H1 (cell line): Measurements from ENCODE around the gene SERPINB6. TPM values are rescaled to one million over a fixed set of nuclear protein-coding genes. Genes with fewer than 3 reads are reported as not detected.

Experiments
- CTCF ChIA-PET: fragments of 300-600 bp; sonication (Branson Sonifier 250); formaldehyde crosslinking; loops from one replicate; lab custom pipeline; 2021; ENCODE audit not compliant: partially characterized antibody; lab: Charles Lee
- POLR2A ChIA-PET: fragments of 300-600 bp; sonication (Branson Sonifier 250); formaldehyde crosslinking; loops from one replicate; lab custom pipeline; 2021; ENCODE audit warnings: inconsistent platforms; ENCODE audit not compliant: partially characterized antibody; lab: Charles Lee
- DNase-seq, 2 experiments: peaks; one replicate each; pipeline versions ENCODE4 v3.0.0 to v3.0.0-alpha.2; 2010 to 2022; ENCODE audit warnings: low spot score in 2 of 2, low read depth in 1 of 2, mixed read lengths in 1 of 2
- FAIRE-seq: peaks from 2 replicates; lab custom pipeline; 2011; peaks lifted over from hg19 to GRCh38; lab: Jason Lieb, UNC
- H2AFZ ChIP-seq: 2 replicates; pipeline ENCODE4 v1.8.1; 2012; ENCODE audit warnings: low read length, inconsistent platforms
- H2AK5ac ChIP-seq: 2 replicates; pipeline ENCODE4 v1.6.1; 2013; ENCODE audit warnings: low read depth, low read length
- H2BK120ac ChIP-seq: replicated peaks from 2 replicates; pipeline ENCODE3; 2013; ENCODE audit warnings: low read depth, low read length, inconsistent platforms
- H2BK12ac ChIP-seq: 2 replicates; pipeline ENCODE4 v1.6.1; 2013; ENCODE audit warnings: low read depth, low read length
- H2BK15ac ChIP-seq: 2 replicates; pipeline ENCODE4 v1.6.1; 2013; ENCODE audit warnings: low read length
- H2BK20ac ChIP-seq: 2 replicates; pipeline ENCODE4 v1.6.1; 2013; ENCODE audit warnings: low read length
- H2BK5ac ChIP-seq: 2 replicates; pipeline ENCODE4 v1.6.1; 2013; ENCODE audit warnings: low read depth, low read length
- H3K14ac ChIP-seq: 2 replicates; pipeline ENCODE4 v1.6.1; 2013; ENCODE audit warnings: inconsistent platforms; ENCODE audit not compliant: insufficient read length
- H3K18ac ChIP-seq: 2 replicates; pipeline ENCODE4 v1.6.1; 2013; ENCODE audit warnings: low read length; ENCODE audit errors: extremely low read depth
- H3K23ac ChIP-seq: 2 replicates; pipeline ENCODE4 v1.6.1; 2013; ENCODE audit warnings: inconsistent platforms; ENCODE audit not compliant: insufficient read length
- H3K23me2 ChIP-seq: 2 replicates; pipeline ENCODE4 v1.6.1; 2013; ENCODE audit warnings: low read depth, low read length
- H3K27ac ChIP-seq: 2 replicates; pipeline ENCODE4 v1.6.1; 2011; ENCODE audit warnings: low read depth, low read length, inconsistent platforms
- H3K27me3 ChIP-seq, 4 experiments: replicated peaks in 1 of 4; 1 replicate in 1 of 4; 2 replicates in 3 of 4; pipeline versions ENCODE4 v1.6.1 to v1.8.1; 2011 to 2013; ENCODE audit warnings: low read length in 3 of 4, mild to moderate bottlenecking in 3 of 4, inconsistent platforms in 2 of 4, mixed read lengths in 2 of 4, moderate library complexity in 1 of 4; ENCODE audit not compliant: control insufficient read depth in 3 of 4, insufficient read depth in 3 of 4; ENCODE audit errors: extremely low read depth in 1 of 4
- H3K36me3 ChIP-seq, 4 experiments: 2 replicates each; pipeline versions ENCODE4 v1.6.1 to v1.8.1; 2011 to 2013; ENCODE audit warnings: mild to moderate bottlenecking in 4 of 4, low read length in 3 of 4, moderate library complexity in 2 of 4, control low read depth in 1 of 4, inconsistent platforms in 1 of 4; ENCODE audit not compliant: insufficient read depth in 4 of 4, control insufficient read depth in 2 of 4
- H3K4ac ChIP-seq: replicated peaks from 2 replicates; pipeline ENCODE3; 2013; ENCODE audit warnings: low read length, low read depth, mixed read lengths, inconsistent platforms; ENCODE audit not compliant: insufficient read length
- H3K4me1 ChIP-seq, 4 experiments: replicated peaks in 1 of 4; 1 replicate in 1 of 4; 2 replicates in 3 of 4; pipeline versions ENCODE4 v1.6.1 to v1.8.1; 2011 to 2013; ENCODE audit warnings: low read length in 3 of 4, inconsistent platforms in 2 of 4, mixed read lengths in 1 of 4; ENCODE audit not compliant: insufficient read depth in 4 of 4, control insufficient read depth in 3 of 4
- H3K4me2 ChIP-seq, 2 experiments: 2 replicates each; pipeline versions ENCODE4 v1.6.1 to v1.8.1; 2011 to 2013; ENCODE audit warnings: low read depth in 2 of 2, low read length in 2 of 2, control low read depth in 1 of 2, inconsistent platforms in 1 of 2, mild to moderate bottlenecking in 1 of 2; ENCODE audit not compliant: insufficient read depth in 1 of 2
- H3K4me3 ChIP-seq, 4 experiments: fragments of 200-600, 300-600 bp in 1 of 4; sonication (generic), shearing (Covaris generic), sonication (Bioruptor Twin) in 1 of 4; 2 replicates each; pipeline versions ENCODE4 v1.5.1 to v1.8.1; 2011 to 2016; ENCODE audit warnings: low read length in 4 of 4, low read depth in 3 of 4, control low read depth in 2 of 4, inconsistent platforms in 2 of 4, mild to moderate bottlenecking in 2 of 4, mixed read lengths in 1 of 4, moderate library complexity in 1 of 4; ENCODE audit not compliant: insufficient read depth in 2 of 4; ENCODE audit errors: extremely low read depth in 1 of 4
- H3K56ac ChIP-seq: replicated peaks from 2 replicates; pipeline ENCODE3; 2013; ENCODE audit warnings: low read depth, mild to moderate bottlenecking, mixed read lengths, low read length, inconsistent platforms; ENCODE audit not compliant: insufficient read length
- H3K79me1 ChIP-seq: 2 replicates; pipeline ENCODE4 v1.6.1; 2013; ENCODE audit warnings: low read depth, low read length, control low read depth
- H3K79me2 ChIP-seq, 2 experiments: 2 replicates each; pipeline versions ENCODE4 v1.6.1 to v1.8.1; 2012 to 2013; ENCODE audit warnings: low read length in 2 of 2, mild to moderate bottlenecking in 2 of 2, inconsistent platforms in 1 of 2; ENCODE audit not compliant: insufficient read depth in 2 of 2, control insufficient read depth in 1 of 2
- H3K9ac ChIP-seq, 4 experiments: replicated peaks in 1 of 4; 1 replicate in 1 of 4; 2 replicates in 3 of 4; pipeline versions ENCODE4 v1.6.1 to v1.8.1; 2011 to 2013; ENCODE audit warnings: low read depth in 3 of 4, low read length in 3 of 4, control low read depth in 2 of 4, mild to moderate bottlenecking in 2 of 4, moderate library complexity in 2 of 4, inconsistent platforms in 1 of 4; ENCODE audit errors: extremely low read depth in 1 of 4
- H3K9me3 ChIP-seq, 2 experiments: 2 replicates each; pipeline versions ENCODE4 v1.6.1 to v1.8.1; 2012 to 2013; ENCODE audit warnings: mild to moderate bottlenecking in 2 of 2, moderate library complexity in 2 of 2, control low read depth in 1 of 2, inconsistent platforms in 1 of 2, low read depth in 1 of 2, low read length in 1 of 2, mixed read lengths in 1 of 2; ENCODE audit not compliant: insufficient read depth in 2 of 2
- H4K20me1 ChIP-seq, 2 experiments: replicated peaks in 1 of 2; 2 replicates each; pipeline versions ENCODE3 to v1.8.1; 2011 to 2013; ENCODE audit warnings: inconsistent platforms in 2 of 2, low read length in 2 of 2, mild to moderate bottlenecking in 1 of 2; ENCODE audit not compliant: insufficient read depth in 2 of 2, control insufficient read depth in 1 of 2
- H4K5ac ChIP-seq: 2 replicates; pipeline ENCODE4 v1.6.1; 2013; ENCODE audit warnings: low read length, low read depth, mixed read lengths, inconsistent platforms; ENCODE audit not compliant: insufficient read length
- H4K8ac ChIP-seq: 2 replicates; pipeline ENCODE4 v1.8.0; 2013; ENCODE audit warnings: mild to moderate bottlenecking, moderate library complexity, low read length, inconsistent platforms; ENCODE audit not compliant: insufficient read depth; ENCODE audit errors: extremely low read depth
- H4K91ac ChIP-seq: replicated peaks from 2 replicates; pipeline ENCODE3; 2013; ENCODE audit warnings: low read length, mixed read lengths, inconsistent platforms; ENCODE audit not compliant: insufficient read length
- TEAD4 ChIP-seq: IDR thresholded peaks from 2 replicates; pipeline ENCODE4 v1.6.1; 2012; ENCODE audit warnings: low read depth, low read length, inconsistent platforms, mixed read lengths
- WGBS, 2 experiments: shearing (Covaris generic) in 1 of 2; methylation state at CpG; one replicate each; pipeline versions ENCODE4 v1.1.6 to v1.1.7; 2013 to 2015; ENCODE audit warnings: low lambda C conversion rate in 2 of 2, mixed read lengths in 2 of 2, inconsistent platforms in 1 of 2, low coverage in 1 of 2, missing lambda C conversion rate in 1 of 2; ENCODE audit not compliant: insufficient replicate concordance in 2 of 2, insufficient coverage in 1 of 2, insufficient read length in 1 of 2; ENCODE audit errors: extremely low coverage in 1 of 2, missing lambda C conversion rate in 1 of 2; 5-methylcytosine and 5-hydroxymethylcytosine counted together
- polyA plus RNA-seq, 7 experiments: library from polyadenylated mRNA; depleted of rRNA in 3 of 7; stranded (reverse) in 5 of 7; unstranded in 2 of 7; fragments of >200 nt in 5 of 7; fragments of 200-250 nt in 2 of 7; gene quantifications; 1 replicate in 5 of 7; 2 replicates in 1 of 7; 4 replicates in 1 of 7; pipeline versions ENCODE4 v1.2.1 to v1.2.3, GENCODE V29; 2011 to 2013; ENCODE audit warnings: missing spikeins in 2 of 7, mixed read lengths in 2 of 7
- total RNA-seq: library from RNA; stranded (reverse); fragmentation: NEBNext Ultra II Directional; extraction: Animal tissue kit (Norgen Biotek cat#: 25700); gene quantifications from 2 replicates; pipeline ENCODE4 v1.2.1, GENCODE V29; 2021
- TF ChIP-seq, protein P1 (sequence below): IDR thresholded peaks from 2 replicates; pipeline ENCODE4 v1.6.1; 2012; ENCODE audit warnings: inconsistent platforms
- TF ChIP-seq, protein P2 (sequence below), 3 experiments: IDR thresholded peaks; 1 replicate in 2 of 3; 2 replicates in 1 of 3; pipeline versions ENCODE4 v1.5.1 to v1.6.1; 2011; ENCODE audit warnings: low read length in 3 of 3, mild to moderate bottlenecking in 3 of 3, inconsistent platforms in 2 of 3, low read depth in 1 of 3, moderate library complexity in 1 of 3; ENCODE audit not compliant: insufficient read depth in 1 of 3; ENCODE audit errors: control extremely low read depth in 1 of 3
- TF ChIP-seq, protein P3 (sequence below): IDR thresholded peaks from 2 replicates; pipeline ENCODE4 v1.6.1; 2012; ENCODE audit warnings: inconsistent platforms

The SERPINB6 gene
- total and polyA plus RNA-seq, 2 of the 8 experiments (the other 6 are each of a cell fraction or from before 2014, with no cell fraction given): 27.2 to 29.4 TPM

DNA sequence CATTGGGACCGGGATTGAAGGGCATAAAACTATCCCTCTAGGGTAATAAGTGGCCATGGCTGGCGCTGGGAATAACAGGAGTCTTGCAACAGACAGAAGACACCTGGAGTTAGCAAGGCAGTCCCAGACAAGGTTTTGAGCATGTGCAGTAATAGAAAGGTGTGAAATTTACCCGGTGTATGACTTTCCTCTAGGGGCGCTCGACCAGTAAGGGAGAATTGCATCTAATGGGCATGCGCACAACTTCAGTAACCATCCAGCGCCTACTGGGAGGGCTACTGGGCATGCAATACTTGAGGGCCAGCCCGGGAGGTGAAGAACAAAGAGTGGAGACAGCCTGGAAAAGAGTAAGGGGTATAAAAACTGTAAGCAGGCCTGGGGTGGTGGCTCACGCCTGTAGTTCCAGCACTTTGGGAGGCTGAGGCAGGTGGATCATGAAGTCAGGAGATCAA is 32.7 kb downstream of the SERPINB6 start:
- H2AFZ ChIP-seq: no peak overlapping the region
- POLR2A ChIA-PET: interaction anchor here (1.0 kb wide), 1 partner anchor 68 kb away, joined by 3 read pairs; no protein-coding TSS in a partner anchor

More for the DNA sequence above, 32.7 kb downstream of the SERPINB6 start:
- no peak overlapping the region for H3K4ac ChIP-seq
- DNase-seq: peak in 1 of 2 experiments; percentile 49
- H3K4me3 ChIP-seq: no peak overlapping the region
- no peak overlapping the region for H3K4me2 ChIP-seq
- no peak overlapping the region for H2BK120ac ChIP-seq
- TF ChIP-seq, protein P1, sequence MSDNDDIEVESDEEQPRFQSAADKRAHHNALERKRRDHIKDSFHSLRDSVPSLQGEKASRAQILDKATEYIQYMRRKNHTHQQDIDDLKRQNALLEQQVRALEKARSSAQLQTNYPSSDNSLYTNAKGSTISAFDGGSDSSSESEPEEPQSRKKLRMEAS: peak; percentile 85
- TF ChIP-seq, protein P2, sequence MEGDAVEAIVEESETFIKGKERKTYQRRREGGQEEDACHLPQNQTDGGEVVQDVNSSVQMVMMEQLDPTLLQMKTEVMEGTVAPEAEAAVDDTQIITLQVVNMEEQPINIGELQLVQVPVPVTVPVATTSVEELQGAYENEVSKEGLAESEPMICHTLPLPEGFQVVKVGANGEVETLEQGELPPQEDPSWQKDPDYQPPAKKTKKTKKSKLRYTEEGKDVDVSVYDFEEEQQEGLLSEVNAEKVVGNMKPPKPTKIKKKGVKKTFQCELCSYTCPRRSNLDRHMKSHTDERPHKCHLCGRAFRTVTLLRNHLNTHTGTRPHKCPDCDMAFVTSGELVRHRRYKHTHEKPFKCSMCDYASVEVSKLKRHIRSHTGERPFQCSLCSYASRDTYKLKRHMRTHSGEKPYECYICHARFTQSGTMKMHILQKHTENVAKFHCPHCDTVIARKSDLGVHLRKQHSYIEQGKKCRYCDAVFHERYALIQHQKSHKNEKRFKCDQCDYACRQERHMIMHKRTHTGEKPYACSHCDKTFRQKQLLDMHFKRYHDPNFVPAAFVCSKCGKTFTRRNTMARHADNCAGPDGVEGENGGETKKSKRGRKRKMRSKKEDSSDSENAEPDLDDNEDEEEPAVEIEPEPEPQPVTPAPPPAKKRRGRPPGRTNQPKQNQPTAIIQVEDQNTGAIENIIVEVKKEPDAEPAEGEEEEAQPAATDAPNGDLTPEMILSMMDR (IDR thresholded peaks at IDR 0.05; ENCODE audit: control extremely low read depth in 1 of 3, insufficient read depth in 1 of 3, low read depth in 1 of 3, low read length in 3 of 3): peak in 2 of 3 experiments; percentile 15 to 42; a peak in 2 of 4 replicates
- no peak for TF ChIP-seq TEAD4
- TF ChIP-seq, protein P3, sequence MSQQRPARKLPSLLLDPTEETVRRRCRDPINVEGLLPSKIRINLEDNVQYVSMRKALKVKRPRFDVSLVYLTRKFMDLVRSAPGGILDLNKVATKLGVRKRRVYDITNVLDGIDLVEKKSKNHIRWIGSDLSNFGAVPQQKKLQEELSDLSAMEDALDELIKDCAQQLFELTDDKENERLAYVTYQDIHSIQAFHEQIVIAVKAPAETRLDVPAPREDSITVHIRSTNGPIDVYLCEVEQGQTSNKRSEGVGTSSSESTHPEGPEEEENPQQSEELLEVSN: peak; percentile 89
- TF ChIP-seq, all 59 proteins: peak for 3
- no peak overlapping the region for H3K14ac ChIP-seq
- no peak for FAIRE-seq
- no peaks in the 10 kb centered on the region for H3K79me1 ChIP-seq
- no peak overlapping the region for H2BK15ac ChIP-seq
- no peaks in the 10 kb centered on the region for H3K23me2 ChIP-seq
- H3K23ac ChIP-seq: no peak overlapping the region
- H3K9me3 ChIP-seq: no peaks in the 10 kb centered on the region; a peak in 2 of 4 replicates
- CTCF ChIA-PET: interaction anchor here (0.6 to 20.6 kb wide), 5 partner anchors 2 to 86 kb away, joined by 3 to 293 read pairs (median 34); no protein-coding TSS in a partner anchor
- H2BK5ac ChIP-seq: no peak overlapping the region
- H3K4me1 ChIP-seq: no peaks in the 10 kb centered on the region; a peak in 1 of 7 replicates
- no peaks in the 10 kb centered on the region for H3K79me2 ChIP-seq
- no peaks in the 10 kb centered on the region; a peak in 1 of 7 replicates for H3K27me3 ChIP-seq
- 89% methylated on average over 9 of the region's 9 CpGs; no CpG with 5 or more reads in 1 of the 2 experiments for WGBS, 2 experiments
- no peak overlapping the region for H3K56ac ChIP-seq
- H4K8ac ChIP-seq: no peak overlapping the region
- H3K18ac ChIP-seq: no peak overlapping the region
- 0 out of 2 replicates have a peak overlapping the region, but pooled peaks have one; percentile 21 for H2BK20ac ChIP-seq
- H4K91ac ChIP-seq: no peak overlapping the region
- no peak overlapping the region for H3K27ac ChIP-seq
- H4K20me1 ChIP-seq: no peaks in the 10 kb centered on the region
- no peaks in the 10 kb centered on the region for H3K36me3 ChIP-seq
- no peak overlapping the region for H2BK12ac ChIP-seq
- H3K9ac ChIP-seq: no peak overlapping the region
- no peak overlapping the region for H2AK5ac ChIP-seq
- H4K5ac ChIP-seq: no peak overlapping the region
